CD4-positive, alpha-beta T cell (primary cell): ENCODE results near the gene SH3TC2. TPM values are rescaled to one million over a fixed set of nuclear protein-coding genes. Genes with fewer than 3 reads are reported as not detected.

ENCODE experiments used
- ATAC-seq: fragments of 200-7000 bp; cut with Tn5 transposase; one replicate; pipeline ENCODE4 v1.10.0; 2022; ENCODE audit warnings: mild to moderate bottlenecking; ENCODE audit not compliant: poor library complexity
- CTCF ChIA-PET: fragments of 350-600 bp; sonication (Branson Sonifier 250); formaldehyde crosslinking; loops from one replicate; lab custom pipeline; 2021; ENCODE audit warnings: antibody characterized with exemption, inconsistent platforms; lab: Charles Lee
- POLR2A ChIA-PET: fragments of 350-600 bp; sonication (Branson Sonifier 250); formaldehyde crosslinking; loops from one replicate; lab custom pipeline; 2021; ENCODE audit warnings: antibody characterized with exemption, inconsistent platforms; lab: Charles Lee
- DNase-seq, 14 experiments: peaks; one replicate each; pipeline ENCODE4 v3.0.0-alpha.2; 2013 to 2020; ENCODE audit warnings: mixed read lengths in 2 of 14
- H3K27ac ChIP-seq, 2 donors: one replicate each; pipeline versions ENCODE4 v1.5.1 to v1.7.0; 2013; ENCODE audit warnings: low read length in 2 of 2, low read depth in 1 of 2, mild to moderate bottlenecking in 1 of 2
- H3K27me3 ChIP-seq, 2 experiments: 1 replicate in 1 of 2; 2 replicates in 1 of 2; pipeline versions ENCODE4 v1.6.1 to v1.7.0; 2013; ENCODE audit warnings: low read length in 2 of 2, control low read depth in 1 of 2, mild to moderate bottlenecking in 1 of 2, moderate library complexity in 1 of 2; ENCODE audit not compliant: insufficient read depth in 2 of 2, control insufficient read depth in 1 of 2
- H3K36me3 ChIP-seq: one replicate; pipeline ENCODE4 v1.6.1; 2013; ENCODE audit warnings: low read length, control low read depth; ENCODE audit not compliant: insufficient read depth
- H3K4me1 ChIP-seq: one replicate; pipeline ENCODE4 v1.6.1; 2013; ENCODE audit warnings: low read length, control low read depth; ENCODE audit not compliant: insufficient read depth
- H3K4me3 ChIP-seq: one replicate; pipeline ENCODE4 v1.5.1; 2013; ENCODE audit warnings: mild to moderate bottlenecking, low read length, moderate library complexity
- H3K9me3 ChIP-seq, 2 experiments: 1 replicate in 1 of 2; 2 replicates in 1 of 2; pipeline versions ENCODE4 v1.6.1 to v1.7.0; 2013; ENCODE audit warnings: low read length in 2 of 2, mild to moderate bottlenecking in 2 of 2, control low read depth in 1 of 2, moderate library complexity in 1 of 2; ENCODE audit not compliant: control insufficient read depth in 1 of 2, insufficient read depth in 1 of 2
- H3K27ac Mint-ChIP-seq: one replicate; pipeline ENCODE4 v1.8.0; 2020; ENCODE audit warnings: mixed read lengths
- H3K27me3 Mint-ChIP-seq: one replicate; pipeline ENCODE4 v1.8.0; 2021; ENCODE audit warnings: mixed read lengths
- H3K36me3 Mint-ChIP-seq: one replicate; pipeline ENCODE4 v1.8.0; 2021; ENCODE audit warnings: low read depth, mixed read lengths
- H3K4me1 Mint-ChIP-seq: one replicate; pipeline ENCODE4 v1.8.0; 2021; ENCODE audit warnings: low read depth, mixed read lengths
- H3K4me3 Mint-ChIP-seq: one replicate; pipeline ENCODE4 v1.8.0; 2020; ENCODE audit warnings: mild to moderate bottlenecking, mixed read lengths
- H3K9me3 Mint-ChIP-seq: one replicate; pipeline ENCODE4 v1.8.0; 2020; ENCODE audit warnings: mixed read lengths
- intact Hi-C, 2 experiments: fragments of 100-400 bp; cut with DNase I in 1 of 2; cut with micrococcal nuclease in 1 of 2; formaldehyde crosslinking; loops; one replicate each; pipeline versions ENCODE4 v1.15.1 to v1.9.0; 2023 to 2025; cut with DNase I, micrococcal nuclease
- total RNA-seq, 174 experiments: library from RNA in 2 of 174; stranded (reverse) in 2 of 174; gene quantifications; one replicate each; pipeline ENCODE4 v1.2.3 and lab custom pipeline; 2021 to 2026
- TF ChIP-seq, protein P1 (sequence below): fragments of 200-600 bp; IDR thresholded peaks from one replicate; pipeline ENCODE4 v1.8.0; 2022; ENCODE audit warnings: antibody characterized with exemption, mild to moderate bottlenecking

The SH3TC2 gene
- total RNA-seq, 2 experiments from 2014 or later, result not detected

GRCh38 chr5:149100331-149100730 is 37.5 kb upstream of the SH3TC2 start:
- Histone ChIP-seq H3K36me3 (no peaks in the 10 kb centered on the region), H3K27me3 (no peaks in the 10 kb centered on the region), H3K9me3 (peaks cover 4 to 24% of the 10 kb centered on the region in 2 experiments), H3K4me1 (no peaks in the 10 kb centered on the region), H3K4me3 (no peak overlapping the region), H3K27ac (no peak overlapping the region)
- Mint-ChIP-seq H3K4me1 (no peaks in the 10 kb centered on the region), H3K27me3 (peaks cover 13% of the 10 kb centered on the region), H3K27ac (no peak overlapping the region), H3K36me3 (peaks cover 13% of the 10 kb centered on the region), H3K4me3 (no peak overlapping the region), H3K9me3 (peaks cover 25% of the 10 kb centered on the region)
- ChIA-PET POLR2A (no interaction called here), CTCF (no interaction called here)
- intact Hi-C loops, result no loop called here
- ATAC-seq (no peak), DNase-seq (no peak)
- TF ChIP-seq, protein P1, sequence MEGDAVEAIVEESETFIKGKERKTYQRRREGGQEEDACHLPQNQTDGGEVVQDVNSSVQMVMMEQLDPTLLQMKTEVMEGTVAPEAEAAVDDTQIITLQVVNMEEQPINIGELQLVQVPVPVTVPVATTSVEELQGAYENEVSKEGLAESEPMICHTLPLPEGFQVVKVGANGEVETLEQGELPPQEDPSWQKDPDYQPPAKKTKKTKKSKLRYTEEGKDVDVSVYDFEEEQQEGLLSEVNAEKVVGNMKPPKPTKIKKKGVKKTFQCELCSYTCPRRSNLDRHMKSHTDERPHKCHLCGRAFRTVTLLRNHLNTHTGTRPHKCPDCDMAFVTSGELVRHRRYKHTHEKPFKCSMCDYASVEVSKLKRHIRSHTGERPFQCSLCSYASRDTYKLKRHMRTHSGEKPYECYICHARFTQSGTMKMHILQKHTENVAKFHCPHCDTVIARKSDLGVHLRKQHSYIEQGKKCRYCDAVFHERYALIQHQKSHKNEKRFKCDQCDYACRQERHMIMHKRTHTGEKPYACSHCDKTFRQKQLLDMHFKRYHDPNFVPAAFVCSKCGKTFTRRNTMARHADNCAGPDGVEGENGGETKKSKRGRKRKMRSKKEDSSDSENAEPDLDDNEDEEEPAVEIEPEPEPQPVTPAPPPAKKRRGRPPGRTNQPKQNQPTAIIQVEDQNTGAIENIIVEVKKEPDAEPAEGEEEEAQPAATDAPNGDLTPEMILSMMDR, result no peak

- Mint-ChIP-seq H3K9me3 (peaks cover 27% of the 10 kb centered on the region), H3K36me3 (peaks cover 13% of the 10 kb centered on the region)
These were observed 37.1 kb upstream of the SH3TC2 start for GRCh38 chr5:149099920-149100319.

DNA sequence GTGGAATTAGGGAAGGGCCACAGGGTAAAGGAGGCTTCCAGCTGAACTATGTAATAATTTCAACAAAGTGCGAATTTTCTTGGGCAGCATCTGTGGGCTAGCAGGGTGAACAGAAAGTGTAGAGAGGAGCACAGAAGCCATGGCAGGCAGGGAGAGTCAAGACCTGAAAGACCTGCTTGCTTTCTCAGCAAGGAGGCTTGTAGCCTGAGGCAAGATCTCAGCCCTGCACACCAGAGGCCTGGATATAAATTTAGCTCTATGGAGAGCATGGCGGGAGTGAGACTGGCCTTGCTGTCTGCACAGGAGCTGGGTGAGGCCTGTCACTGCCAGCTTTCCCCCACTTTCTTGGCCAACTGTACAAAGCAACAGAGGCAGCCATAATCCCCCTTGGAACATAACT is 32.1 kb upstream of the SH3TC2 start:
- H3K4me1 Mint-ChIP-seq, result no peaks in the 10 kb centered on the region
- ATAC-seq (no peak), DNase-seq (no peak)
- no peak overlapping the region for H3K27ac Mint-ChIP-seq
- Histone ChIP-seq H3K4me1 (no peaks in the 10 kb centered on the region), H3K27ac (no peak overlapping the region), H3K9me3 (peaks cover 12 to 18% of the 10 kb centered on the region in 2 experiments), H3K27me3 (no peaks in the 10 kb centered on the region), H3K4me3 (no peak overlapping the region), H3K36me3 (no peaks in the 10 kb centered on the region)
- ChIA-PET CTCF (no interaction called here), POLR2A (no interaction called here)
- peaks cover 28% of the 10 kb centered on the region for H3K27me3 Mint-ChIP-seq
- H3K36me3 Mint-ChIP-seq, result peaks cover 17% of the 10 kb centered on the region
- TF ChIP-seq, protein P1, result no peak
- no peak overlapping the region for H3K4me3 Mint-ChIP-seq
- peaks cover 24% of the 10 kb centered on the region for H3K9me3 Mint-ChIP-seq
- intact Hi-C loops, result no loop called here

More at GRCh38 chr5:149099920-149100319, 37.1 kb upstream of the SH3TC2 start:
- H3K4me3 Mint-ChIP-seq, result no peak overlapping the region
- no peaks in the 10 kb centered on the region for H3K4me1 Mint-ChIP-seq
- Histone ChIP-seq H3K27ac (no peak overlapping the region), H3K4me1 (no peaks in the 10 kb centered on the region), H3K4me3 (no peak overlapping the region), H3K36me3 (no peaks in the 10 kb centered on the region), H3K9me3 (peaks cover 8 to 24% of the 10 kb centered on the region in 2 experiments), H3K27me3 (no peaks in the 10 kb centered on the region)
- ATAC-seq (no peak), DNase-seq (no peak)
- ChIA-PET POLR2A (no interaction called here), CTCF (no interaction called here)
- intact Hi-C loops, result no loop called here
- no peak overlapping the region for H3K27ac Mint-ChIP-seq
- peaks cover 14% of the 10 kb centered on the region for H3K27me3 Mint-ChIP-seq
- TF ChIP-seq, protein P1, result no peak
